Bronchial epithelial cell (primary cell): ENCODE data around the gene USP49. TPM values are rescaled to one million over a fixed set of nuclear protein-coding genes. Genes with fewer than 3 reads are reported as not detected.

Source experiments
- DNase-seq: peaks from one replicate; pipeline ENCODE4 v3.0.0-alpha.2; 2010; ENCODE audit warnings: low read depth
- FAIRE-seq: peaks from 2 replicates; lab custom pipeline; 2011; peaks lifted over from hg19 to GRCh38; lab: Jason Lieb, UNC
- H3K27me3 ChIP-seq: 2 replicates; pipeline ENCODE4 v1.5.1; 2011; ENCODE audit warnings: low read length; ENCODE audit not compliant: control insufficient read depth, insufficient read depth
- H3K36me3 ChIP-seq: 2 replicates; pipeline ENCODE4 v1.5.1; 2011; ENCODE audit warnings: low read length; ENCODE audit not compliant: control insufficient read depth, insufficient read depth
- H3K4me3 ChIP-seq: 2 replicates; pipeline ENCODE4 v1.5.1; 2011; ENCODE audit warnings: mild to moderate bottlenecking, low read depth, low read length, control low read depth
- CTCF ChIP-seq: IDR thresholded peaks from 2 replicates; pipeline ENCODE4 v1.5.1; 2011; ENCODE audit warnings: mild to moderate bottlenecking, moderate library complexity, low read length, control low read depth, inconsistent platforms; ENCODE audit not compliant: insufficient read depth, severe bottlenecking
- total RNA-seq: library from RNA; depleted of rRNA; stranded (reverse); fragments of >200 nt; gene quantifications from 2 replicates; pipeline ENCODE4 v1.2.1, GENCODE V29; 2014

The USP49 gene
- total RNA-seq, 1 donor from 2014 or later, result 1.6 TPM

DNA sequence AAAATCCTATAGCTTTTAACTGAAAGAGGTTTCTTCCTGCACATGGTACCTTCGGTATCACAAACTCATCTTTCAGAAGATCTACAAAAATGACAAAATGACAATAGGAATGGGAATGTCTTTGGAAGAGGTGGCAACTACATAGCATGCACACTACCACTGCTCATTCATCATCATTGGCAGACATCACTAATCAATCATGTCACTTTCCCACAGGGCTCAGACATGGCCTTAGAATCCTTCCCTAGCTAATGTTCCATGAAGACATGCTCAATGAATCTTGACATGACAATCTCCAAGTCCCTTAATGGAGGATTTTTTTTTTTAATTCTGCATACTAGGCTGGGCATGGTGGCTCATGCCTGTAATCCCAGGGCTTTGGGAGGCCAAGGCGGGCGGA lies 144.8 kb downstream of the USP49 start:
- DNase-seq, result no peak
- no peak for FAIRE-seq
- Histone ChIP-seq H3K36me3 (no peaks in the 10 kb centered on the region), H3K27me3 (peaks cover 2% of the 10 kb centered on the region), H3K4me3 (no peak overlapping the region)
- TF ChIP-seq CTCF, result no peak

GRCh38 chr6:41748542-41748941 lies 146.6 kb downstream of the USP49 start:
- no peak for FAIRE-seq
- peaks cover 2% of the 10 kb centered on the region for H3K27me3 ChIP-seq
- TF ChIP-seq CTCF, result no peak
- no peak for DNase-seq
- H3K36me3 ChIP-seq, result no peaks in the 10 kb centered on the region
- H3K4me3 ChIP-seq, result no peak overlapping the region

DNA sequence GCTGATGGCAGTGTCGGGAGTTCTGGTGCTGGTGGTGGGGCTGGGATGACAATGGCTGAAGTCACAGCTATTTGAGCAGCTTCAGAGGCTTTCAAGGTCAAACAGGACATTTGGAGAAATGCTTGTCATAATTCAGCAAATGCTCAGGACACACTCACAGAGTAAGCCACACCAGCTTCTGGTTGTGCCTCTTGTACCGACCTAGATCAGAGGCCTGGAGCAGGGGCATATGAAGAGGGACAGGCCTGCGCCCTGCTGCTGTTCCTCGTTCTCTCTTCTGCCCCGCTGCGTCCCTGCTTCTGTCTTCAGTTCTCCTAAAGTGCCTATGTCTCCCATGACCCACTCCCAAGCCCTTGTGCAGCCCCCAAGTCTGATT lies 147.1 kb downstream of the USP49 start:
- TF ChIP-seq CTCF, result no peak
- H3K36me3 ChIP-seq, result no peaks in the 10 kb centered on the region
- DNase-seq, result no peak
- no peak for FAIRE-seq
- H3K27me3 ChIP-seq, result peaks cover 2% of the 10 kb centered on the region
- H3K4me3 ChIP-seq, result no peak overlapping the region

DNA sequence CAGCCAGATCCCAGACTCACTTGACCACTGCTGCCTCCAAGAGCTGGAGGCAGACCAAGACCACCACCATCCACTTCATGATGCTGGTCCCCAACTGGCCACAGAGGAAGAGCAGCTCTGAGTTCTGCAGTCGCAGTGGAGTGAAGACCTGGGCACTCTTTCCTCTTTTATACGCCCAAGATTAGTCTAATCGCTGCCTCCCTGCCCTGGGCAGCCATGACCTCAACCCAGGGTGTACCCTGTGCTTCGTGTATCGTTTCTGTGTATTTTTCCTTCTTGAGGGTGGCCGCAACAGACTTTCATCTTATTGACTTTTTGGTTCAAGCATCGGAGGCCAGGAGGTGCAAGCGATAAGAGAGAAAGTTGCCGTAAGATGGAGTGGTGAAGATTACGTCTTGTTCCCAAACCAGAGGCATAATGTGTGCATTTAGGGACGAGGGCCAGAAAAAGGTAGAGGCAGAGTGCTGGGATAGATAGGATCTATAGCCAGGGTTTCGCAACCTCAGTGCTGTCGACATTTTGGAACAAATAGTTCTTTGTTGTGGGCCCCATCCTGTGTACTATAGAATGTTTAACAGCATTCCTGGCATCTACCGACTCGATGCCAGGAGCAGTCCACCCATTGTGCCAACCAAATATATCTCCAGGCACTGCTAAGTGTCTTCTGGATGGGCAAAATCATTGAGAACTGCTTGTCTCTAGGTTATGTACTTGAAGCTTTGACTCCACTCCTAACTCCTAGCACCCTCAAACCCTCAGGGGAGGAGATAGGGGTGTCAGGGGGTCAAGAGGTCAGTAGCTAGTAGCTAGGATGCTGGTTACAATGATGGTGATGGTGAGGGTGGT lies 147.7 kb downstream of the USP49 start, which contains the start of gene PGC:
TSS of gene PGC (minus strand) at position 142 of the 846 bp plus-strand sequence. CDS start at position 79, 63 bp downstream.
- H3K4me3 ChIP-seq, result no peak within 1 kb of the TSS
- TF ChIP-seq CTCF, result no peak
- no peaks in the 10 kb centered on the region for H3K36me3 ChIP-seq
- H3K27me3 ChIP-seq, result peaks cover 2% of the 10 kb centered on the region
- DNase-seq (no peak), FAIRE-seq (no peak)

- no peak for FAIRE-seq
- no peak for TF ChIP-seq CTCF
Measured at GRCh38 chr6:41746107-41746506, 149.1 kb downstream of the USP49 start.

More at GRCh38 chr6:41746107-41746506, 149.1 kb downstream of the USP49 start:
- DNase-seq, result no peak
- peaks cover 2% of the 10 kb centered on the region for H3K27me3 ChIP-seq
- no peaks in the 10 kb centered on the region for H3K36me3 ChIP-seq
- no peak overlapping the region for H3K4me3 ChIP-seq
